HG03378 (cell line): ENCODE measurements around the gene FARS2.
"Not testable (repeated sequence)": the region's sequence is repeated elsewhere in the genome, so short reads cannot be mapped to it uniquely, and the experiment has no call there.

ENCODE experiments used
- ATAC-seq: cut with Tn5 transposase; IDR thresholded peaks from one replicate; pipeline ENCODE4 v1.9.1; 2021; ENCODE audit warnings: mild to moderate bottlenecking, moderate library complexity; ENCODE audit not compliant: unreplicated experiment

The FARS2 gene

GRCh38 chr6:5677219-5678000 is 416.1 kb downstream of the FARS2 start:
- ATAC-seq = no peak

- ATAC-seq = no peak
Measured at GRCh38 chr6:5679270-5679669, 418.0 kb downstream of the FARS2 start.

- no peak for ATAC-seq
Measured at GRCh38 chr6:5679691-5680090, 418.4 kb downstream of the FARS2 start.

GRCh38 chr6:5680095-5680494 is 418.8 kb downstream of the FARS2 start:
- ATAC-seq = no peak

GRCh38 chr6:5681480-5681879 is 420.2 kb downstream of the FARS2 start:
- ATAC-seq = no peak

- no peak for ATAC-seq
Measured at GRCh38 chr6:5682530-5682929, 421.2 kb downstream of the FARS2 start.

- ATAC-seq = not testable (repeated sequence)
Measured at GRCh38 chr6:5683747-5684146, 422.4 kb downstream of the FARS2 start.

- ATAC-seq = no peak
Measured at GRCh38 chr6:5684320-5685053, 423.2 kb downstream of the FARS2 start.

- ATAC-seq = no peak
Measured at GRCh38 chr6:5693225-5694145, 432.2 kb downstream of the FARS2 start.

GRCh38 chr6:5695260-5696245 is 434.2 kb downstream of the FARS2 start:
- no peak for ATAC-seq

GRCh38 chr6:5697508-5697907 is 436.2 kb downstream of the FARS2 start:
- no peak for ATAC-seq

GRCh38 chr6:5698318-5698717 is 437.0 kb downstream of the FARS2 start:
- no peak for ATAC-seq

GRCh38 chr6:5699064-5699463 is 437.8 kb downstream of the FARS2 start:
- ATAC-seq = not testable (repeated sequence)

GRCh38 chr6:5701174-5701573 is 439.9 kb downstream of the FARS2 start:
- ATAC-seq = no peak

- ATAC-seq = no peak
Measured at GRCh38 chr6:5704708-5705107, 443.4 kb downstream of the FARS2 start.

- no peak for ATAC-seq
Measured at GRCh38 chr6:5705252-5705651, 443.9 kb downstream of the FARS2 start.

- ATAC-seq = no peak
Measured at GRCh38 chr6:5706124-5707033, 445.1 kb downstream of the FARS2 start.

GRCh38 chr6:5707281-5708045 is 446.1 kb downstream of the FARS2 start:
- no peak for ATAC-seq
